Stimulated activated CD8-positive, alpha-beta memory T cell treated with anti-CD3 and anti-CD28 coated beads, Interleukin-7, amount 100 ng/mL, for 4 hours (primary cell): Measurements from ENCODE around the gene RARRES2.
"Not testable (repeated sequence)": the region's sequence is repeated elsewhere in the genome, so short reads cannot be mapped to it uniquely, and the experiment has no call there.

Experiments
- DNase-seq, 2 donors: peaks; one replicate each; pipeline ENCODE4 v3.0.0-alpha.2; 2020; ENCODE audit warnings: low read depth in 2 of 2

Gene RARRES2

DNA sequence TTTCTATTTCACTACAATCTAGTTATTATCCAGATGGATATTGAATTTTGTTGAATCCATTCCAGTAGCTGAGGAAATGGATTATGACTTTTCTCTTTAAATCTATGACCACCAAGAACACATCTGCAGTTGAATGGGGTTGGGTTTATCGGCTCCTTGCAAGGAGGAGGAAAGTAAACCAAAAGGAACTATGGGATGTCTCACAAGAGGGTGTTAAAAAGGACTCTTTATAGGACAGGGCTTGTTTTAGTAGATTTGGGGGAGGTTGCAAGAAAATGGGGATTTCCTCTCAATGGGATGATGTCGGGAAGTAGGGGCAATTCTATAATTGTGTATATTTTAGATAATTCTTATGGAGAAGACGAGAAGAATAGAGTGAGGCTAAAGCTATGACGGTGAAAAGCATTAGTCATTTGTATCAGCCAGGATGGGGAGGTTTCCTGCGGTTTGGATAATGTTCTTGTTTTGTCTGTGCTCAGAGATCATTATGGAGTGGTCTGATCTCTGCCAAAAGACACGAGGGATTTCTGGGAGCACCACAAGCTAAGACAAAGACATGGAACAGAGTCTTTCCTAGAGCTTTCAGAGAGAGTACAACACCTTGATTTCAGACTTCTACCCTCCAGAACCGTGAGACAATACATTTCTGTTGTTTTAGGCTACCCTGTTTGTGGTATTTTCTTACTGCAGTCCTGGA is 23.5 kb downstream of the RARRES2 start:
- no peak for DNase-seq

- not testable (repeated sequence) for DNase-seq
These were observed 24.4 kb downstream of the RARRES2 start for GRCh38 chr7:150316987-150317386.

GRCh38 chr7:150314639-150315239 is 26.7 kb downstream of the RARRES2 start:
- no peak for DNase-seq

DNA sequence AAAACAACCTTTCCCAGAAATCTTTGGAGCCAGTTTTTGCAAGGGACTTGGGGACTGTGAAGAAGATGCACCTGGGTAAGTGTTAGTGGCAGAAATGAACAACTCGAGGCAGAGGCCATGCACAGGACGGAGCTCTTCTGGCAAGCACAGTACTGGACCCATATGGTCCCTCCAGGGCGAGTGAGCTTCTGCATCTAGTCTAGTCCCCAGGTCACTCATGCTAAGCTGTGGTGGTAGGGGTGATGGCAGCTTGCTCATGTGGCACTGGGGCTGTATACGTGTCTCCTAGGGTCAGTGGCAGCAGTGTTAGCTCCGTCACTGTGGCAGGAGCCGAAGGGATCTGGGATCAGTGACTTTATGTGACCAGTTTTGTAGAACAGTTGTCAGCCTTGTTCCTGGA is 27.6 kb downstream of the RARRES2 start:
- no peak for DNase-seq

DNA sequence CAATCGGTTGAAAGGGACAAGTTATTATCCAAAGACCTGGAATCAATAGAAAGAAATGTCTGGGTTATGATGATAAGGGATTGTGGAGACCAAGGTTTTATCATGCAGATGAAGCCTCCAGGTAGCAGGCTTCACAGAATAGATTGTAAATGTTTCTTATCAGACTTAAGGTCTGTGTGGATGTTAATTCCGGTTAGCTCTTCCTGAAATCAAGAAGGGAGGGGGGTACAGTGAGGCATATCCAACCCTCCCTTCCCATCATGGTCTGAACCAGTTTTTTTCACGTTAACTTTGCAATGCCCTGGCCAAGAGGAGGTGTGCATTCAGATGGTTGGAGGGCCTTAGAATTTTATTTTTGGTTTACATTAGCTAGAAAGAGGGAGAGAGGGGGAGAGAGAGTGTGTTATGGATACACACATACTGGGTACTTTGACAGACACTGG is 28.0 kb downstream of the RARRES2 start:
- no peak for DNase-seq

DNA sequence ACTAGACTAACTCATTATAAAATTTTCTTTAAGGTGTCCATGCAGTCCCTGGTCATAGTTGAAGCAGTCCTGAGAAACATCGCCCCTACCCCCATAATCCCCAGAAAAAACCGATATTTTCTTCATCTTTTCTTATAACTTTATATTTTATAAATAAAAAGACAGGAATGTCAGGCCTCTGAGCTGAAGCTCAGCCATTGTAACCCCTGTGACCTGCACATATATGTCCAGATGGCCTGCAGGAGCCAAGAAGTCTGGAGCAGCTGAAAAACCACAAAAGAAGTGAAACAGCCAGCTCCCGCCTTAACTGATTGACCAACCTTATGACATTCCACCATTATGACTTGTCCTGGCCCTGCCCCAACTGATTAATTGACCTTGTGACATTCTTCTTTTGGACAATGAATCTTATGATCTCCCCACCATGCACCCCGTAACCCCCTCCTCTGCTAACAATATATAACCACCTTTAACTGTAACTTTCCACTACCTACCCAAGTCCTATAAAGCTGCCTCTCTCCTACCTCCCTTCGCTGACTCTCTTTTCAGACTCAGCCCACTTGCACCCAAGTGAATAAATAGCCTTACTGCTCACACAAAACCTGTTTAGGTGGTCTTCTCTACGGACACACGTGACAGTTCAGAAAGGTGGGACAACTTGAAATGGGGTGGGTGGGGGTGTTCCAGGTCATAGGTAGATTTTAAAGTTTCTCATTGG is 28.6 kb downstream of the RARRES2 start:
- not testable (repeated sequence) for DNase-seq

DNA sequence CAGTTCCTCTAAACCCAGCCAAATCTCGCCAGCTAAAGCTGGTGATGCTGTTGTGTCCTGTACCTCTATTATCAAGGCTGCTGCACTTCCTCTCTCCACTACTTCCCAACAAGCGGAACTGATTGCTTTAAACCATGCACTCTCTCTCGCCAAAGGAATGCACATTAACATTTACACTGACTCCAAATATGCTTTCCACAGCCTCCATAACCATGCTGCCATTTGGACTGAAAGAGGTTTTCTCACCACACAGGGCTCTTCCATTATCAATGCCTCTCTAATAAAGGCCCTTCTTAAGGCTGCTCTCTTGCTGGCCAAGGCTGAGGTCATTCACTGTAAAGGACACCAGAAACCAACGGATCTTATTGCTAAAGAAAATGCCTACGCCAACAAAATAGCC is 29.7 kb downstream of the RARRES2 start:
- no peak for DNase-seq

- DNase-seq = no peak
These were observed 30.3 kb downstream of the RARRES2 start for GRCh38 chr7:150311146-150311545.

DNA sequence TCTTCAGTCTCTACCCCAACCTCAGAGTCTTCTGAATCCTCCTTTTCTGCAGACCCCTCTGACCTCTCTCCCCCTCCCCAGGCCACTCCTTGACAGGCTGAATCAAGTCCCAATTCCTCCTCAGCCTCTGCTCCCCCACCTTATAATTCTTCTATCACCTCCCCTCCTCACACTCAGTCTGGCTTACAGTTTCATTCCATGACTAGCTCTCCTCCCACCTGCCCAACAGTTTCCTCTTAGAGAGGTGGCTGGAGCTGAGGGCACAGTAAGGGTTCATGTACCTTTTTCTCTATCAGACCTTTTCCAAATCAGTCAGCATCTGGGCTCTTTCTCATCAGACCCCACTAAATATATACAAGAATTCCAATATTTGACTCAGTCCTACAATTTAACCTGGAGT is 32.9 kb downstream of the RARRES2 start:
- DNase-seq = no peak

DNA sequence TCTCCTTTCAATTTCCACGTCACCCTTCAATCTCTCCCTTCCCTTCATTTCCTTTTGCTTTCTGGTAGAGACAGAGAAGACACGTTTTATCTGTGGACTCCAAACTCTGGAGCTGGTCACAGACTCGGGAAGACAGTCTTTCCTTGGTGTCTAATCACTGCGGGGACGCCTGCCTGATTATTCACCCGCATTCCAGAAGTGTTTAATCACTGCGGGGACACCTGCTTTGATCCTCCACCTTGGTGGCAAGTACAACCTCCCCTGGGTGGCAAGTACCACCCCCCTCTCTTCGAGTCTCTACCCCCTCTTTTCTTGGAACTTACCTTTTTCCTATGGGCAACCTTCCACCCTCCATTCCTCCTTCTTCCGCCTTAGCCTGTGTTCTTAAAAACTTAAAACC is 33.5 kb downstream of the RARRES2 start:
- DNase-seq = no peak

- DNase-seq = no peak
These were observed 34.3 kb downstream of the RARRES2 start for GRCh38 chr7:150307129-150307528.

GRCh38 chr7:150306377-150306776 is 35.1 kb downstream of the RARRES2 start:
- not testable (repeated sequence) for DNase-seq

GRCh38 chr7:150305903-150306284 is 35.5 kb downstream of the RARRES2 start:
- DNase-seq = not testable (repeated sequence)

GRCh38 chr7:150305259-150305902 is 36.0 kb downstream of the RARRES2 start:
- not testable (repeated sequence) for DNase-seq

DNA sequence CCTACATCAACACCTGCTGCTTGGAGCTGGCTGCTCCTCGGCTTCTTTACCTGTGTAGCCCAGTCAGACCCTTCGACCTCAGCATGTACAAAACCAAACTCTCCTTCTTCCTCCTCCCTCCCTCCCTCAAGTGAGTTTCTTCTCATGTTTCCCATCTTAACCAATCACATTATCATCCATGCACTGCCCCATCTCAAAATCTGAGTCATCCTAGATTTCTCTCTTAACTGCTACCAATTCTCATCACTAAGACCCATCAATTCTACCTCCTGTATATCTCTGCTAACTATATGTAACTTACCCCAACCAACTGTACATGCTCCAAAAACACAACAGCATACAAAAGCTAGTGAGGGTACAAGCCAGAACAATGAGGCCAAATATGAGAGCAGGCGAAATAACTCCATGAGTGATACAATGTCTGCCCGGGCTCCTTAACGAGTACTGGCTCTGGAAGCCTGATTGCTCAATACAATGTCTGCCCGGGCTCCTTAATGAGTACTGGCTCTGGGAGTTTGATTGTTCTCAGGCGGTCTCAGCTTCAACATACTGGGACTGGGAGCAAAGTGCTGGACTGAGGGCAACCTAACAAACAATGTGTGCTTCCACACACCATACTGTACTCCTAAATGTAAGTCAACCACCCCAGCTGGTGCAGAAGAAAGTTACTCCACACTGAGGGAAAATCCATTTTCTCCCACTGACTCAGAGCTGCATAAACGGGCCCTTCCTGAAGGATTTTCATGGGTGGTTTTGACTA is 36.8 kb downstream of the RARRES2 start:
- DNase-seq = not testable (repeated sequence)

DNA sequence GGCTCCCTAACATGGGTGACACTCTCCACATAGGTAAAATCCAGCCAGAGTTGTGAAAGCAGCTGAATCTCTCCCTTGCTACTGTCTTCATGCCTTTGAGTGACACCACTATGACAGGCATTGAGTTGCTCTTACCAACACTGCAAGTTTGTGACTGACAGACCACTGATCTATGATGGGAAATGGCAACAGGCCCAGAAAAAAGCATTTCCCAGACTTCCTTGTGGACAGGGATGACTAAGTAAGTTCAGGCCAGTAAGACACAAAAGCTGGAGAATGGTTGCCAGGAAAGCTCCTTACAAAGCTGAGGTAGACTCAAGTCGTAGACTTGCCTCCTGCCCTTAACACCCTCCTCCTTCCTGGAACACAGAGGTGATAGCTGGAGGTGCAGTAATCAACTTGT is 38.5 kb downstream of the RARRES2 start:
- DNase-seq = not testable (repeated sequence)

DNA sequence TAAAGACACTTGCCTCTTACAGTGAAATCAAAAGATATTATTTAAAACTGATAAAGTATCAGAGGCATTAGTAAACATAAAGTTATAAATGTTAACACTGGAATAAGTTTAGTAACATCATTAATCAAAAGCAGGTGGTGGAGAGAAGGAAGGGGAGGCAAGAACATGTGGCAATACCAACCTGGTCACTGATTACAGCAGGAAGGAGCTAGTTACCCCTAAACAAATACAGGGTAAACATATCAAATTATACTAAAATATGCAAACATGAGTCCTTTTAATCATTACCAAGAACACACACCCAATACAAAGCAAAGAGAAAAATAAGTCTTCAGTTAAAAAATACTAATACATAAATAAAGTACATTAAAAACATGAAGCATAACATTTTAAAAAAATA is 43.5 kb downstream of the RARRES2 start:
- not testable (repeated sequence) for DNase-seq

DNA sequence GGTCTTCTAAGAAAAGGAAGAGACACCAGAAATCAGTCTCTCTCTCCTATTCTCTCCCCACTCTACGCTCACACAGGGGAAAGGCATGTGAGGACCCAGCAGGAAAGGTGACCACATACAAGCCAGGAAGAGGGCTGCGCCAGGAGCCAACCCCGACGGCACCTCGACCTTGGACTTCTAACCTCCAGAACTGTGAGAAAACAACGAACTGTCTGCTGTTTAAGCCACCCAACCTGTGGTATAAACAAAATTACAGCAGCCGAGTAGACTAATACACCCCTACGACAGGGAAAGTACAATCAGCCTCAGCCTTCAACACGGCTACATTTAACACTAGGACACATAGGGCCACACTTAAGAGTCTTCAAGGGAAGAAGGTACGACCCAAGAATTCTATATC is 44.6 kb downstream of the RARRES2 start:
- DNase-seq = not testable (repeated sequence)

- DNase-seq = not testable (repeated sequence)
These were observed 45.8 kb downstream of the RARRES2 start for GRCh38 chr7:150295614-150296013.

GRCh38 chr7:150295027-150295426 is 46.4 kb downstream of the RARRES2 start:
- DNase-seq = not testable (repeated sequence)

DNA sequence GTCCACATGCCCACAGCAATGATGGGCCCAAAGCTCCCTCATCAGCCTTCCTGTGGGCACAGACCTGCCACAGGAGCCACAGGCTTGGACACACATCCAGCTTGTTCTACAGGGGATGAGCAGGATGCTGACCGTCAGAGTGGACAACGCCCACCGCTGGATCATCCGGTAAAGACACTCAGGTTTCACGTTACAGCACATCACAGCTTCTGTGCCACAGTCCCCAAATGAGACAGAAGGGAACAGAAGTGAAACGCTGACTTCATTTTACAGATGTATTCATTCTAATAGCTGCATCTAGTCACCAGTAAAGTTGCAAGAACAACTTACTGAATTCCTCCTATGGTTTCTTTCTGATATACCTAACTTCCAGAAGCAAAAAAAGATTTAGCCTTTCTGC is 51.1 kb downstream of the RARRES2 start:
- not testable (repeated sequence) for DNase-seq

DNA sequence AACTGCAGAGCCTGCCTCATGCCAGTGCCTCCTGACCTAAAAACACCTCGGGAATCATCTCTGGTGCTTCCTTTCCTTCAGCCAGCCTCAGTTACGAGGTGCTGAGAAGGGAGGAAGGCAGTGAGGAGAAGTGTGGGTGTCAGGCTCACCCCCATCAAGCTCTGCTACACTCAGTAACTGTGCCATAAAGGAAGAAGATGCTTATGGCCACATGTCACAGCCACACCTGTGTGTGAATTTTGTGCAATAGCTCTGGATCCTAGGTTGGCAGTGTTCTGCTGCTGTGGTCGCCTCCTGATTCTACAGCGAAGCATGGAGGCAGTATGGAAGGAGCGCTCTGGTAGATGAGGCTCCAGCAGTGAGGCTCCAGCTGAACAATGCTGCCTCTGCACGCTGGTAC is 52.6 kb downstream of the RARRES2 start:
- DNase-seq = not testable (repeated sequence)
